ENCODE results near the gene LLCFC1.
"Not testable (repeated sequence)": the region's sequence is repeated elsewhere in the genome, so short reads cannot be mapped to it uniquely, and the experiment has no call there.

The LLCFC1 gene

DNA sequence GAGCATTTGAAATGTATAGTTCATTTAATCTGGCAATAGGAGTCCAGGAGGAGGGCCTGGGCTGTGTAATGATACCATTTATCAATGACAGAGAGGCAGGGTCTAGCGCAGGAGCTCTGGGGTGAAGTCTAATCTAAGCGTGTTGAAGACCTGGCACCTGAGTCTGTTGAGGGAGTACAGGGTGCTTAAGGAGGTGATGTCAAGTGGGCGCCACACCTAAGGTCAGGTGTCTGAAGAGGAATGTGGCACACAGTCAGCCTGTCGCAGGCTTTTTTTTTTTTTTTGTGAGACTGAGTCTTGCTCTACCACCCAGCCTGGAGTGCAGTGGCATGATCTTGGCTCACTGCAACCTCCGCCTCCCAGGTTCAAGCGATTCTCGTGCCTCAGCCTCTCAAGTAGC is 2.3 kb downstream of the LLCFC1 start:
- no peak for DNase-seq (ENCODE audit: low read depth, low spot score)

DNA sequence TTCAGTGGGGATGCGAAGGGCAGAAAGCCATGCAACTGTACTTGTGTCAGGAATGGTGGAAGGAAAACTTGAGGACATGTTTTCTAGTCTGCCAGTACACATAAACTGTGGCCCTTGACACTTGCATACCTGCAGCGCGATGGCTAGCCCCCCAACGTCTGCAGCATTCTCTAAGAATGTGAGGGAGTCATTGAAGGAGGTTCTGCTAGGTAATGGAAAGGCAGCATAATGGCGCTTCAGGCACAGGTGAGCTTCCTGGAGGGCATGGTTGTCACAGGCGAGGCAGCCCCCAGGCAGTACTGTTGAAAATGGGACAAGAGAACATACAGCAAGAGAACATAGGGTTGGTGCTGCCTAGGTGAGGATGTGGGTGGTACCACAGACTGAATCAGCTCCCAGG is 3.5 kb downstream of the LLCFC1 start:
- no peak for DNase-seq (ENCODE audit: low read depth, low spot score)

DNA sequence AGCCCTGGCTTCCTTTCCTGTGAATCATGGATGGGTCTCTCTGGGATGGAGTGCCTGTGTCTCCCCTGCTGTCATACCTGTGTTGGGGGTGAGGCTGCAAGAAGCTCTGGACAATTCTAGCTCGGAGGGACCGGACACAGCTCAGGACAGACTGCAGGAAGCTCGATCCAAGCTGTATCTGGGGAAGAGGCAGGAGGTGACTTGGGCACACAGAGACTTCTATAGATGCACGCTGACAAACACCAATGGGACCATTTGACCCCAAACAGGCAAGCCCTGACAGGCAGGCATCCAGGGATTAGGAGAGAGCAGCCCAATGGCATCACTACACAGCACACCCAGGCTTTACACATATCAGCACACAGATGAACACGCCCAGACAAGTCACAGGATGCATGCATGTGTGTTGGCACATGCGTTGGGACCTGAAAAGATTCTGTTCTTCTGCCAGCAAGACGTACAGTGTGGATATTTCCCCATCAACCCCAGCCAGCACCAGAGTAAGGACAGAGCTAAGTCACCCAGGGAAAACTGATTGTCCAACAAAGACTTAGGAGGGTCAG is 4.5 kb downstream of the LLCFC1 start:
- no peak for DNase-seq (ENCODE audit: low read depth, low spot score)

DNA sequence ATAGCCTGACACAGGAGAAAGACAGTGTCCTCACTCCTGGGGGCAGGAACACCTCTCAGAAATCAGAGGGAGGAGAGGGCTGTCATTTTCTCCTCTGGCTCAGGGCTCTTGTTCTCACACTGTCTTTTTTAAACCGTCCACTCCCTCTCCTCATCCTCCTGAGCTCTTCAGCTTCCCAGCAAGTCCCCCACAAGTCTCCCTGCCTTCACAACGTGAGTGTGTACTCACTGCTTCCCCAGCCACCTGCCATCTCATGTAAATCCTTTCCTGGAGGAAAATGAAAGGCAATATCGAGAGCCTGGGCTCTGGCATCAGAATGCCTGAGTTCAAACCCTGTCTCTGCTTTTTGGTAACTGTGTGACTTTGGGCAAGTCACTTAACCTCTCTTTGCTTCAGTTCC is 5.7 kb downstream of the LLCFC1 start:
- DNase-seq (ENCODE audit: low read depth, low spot score) = no peak

DNA sequence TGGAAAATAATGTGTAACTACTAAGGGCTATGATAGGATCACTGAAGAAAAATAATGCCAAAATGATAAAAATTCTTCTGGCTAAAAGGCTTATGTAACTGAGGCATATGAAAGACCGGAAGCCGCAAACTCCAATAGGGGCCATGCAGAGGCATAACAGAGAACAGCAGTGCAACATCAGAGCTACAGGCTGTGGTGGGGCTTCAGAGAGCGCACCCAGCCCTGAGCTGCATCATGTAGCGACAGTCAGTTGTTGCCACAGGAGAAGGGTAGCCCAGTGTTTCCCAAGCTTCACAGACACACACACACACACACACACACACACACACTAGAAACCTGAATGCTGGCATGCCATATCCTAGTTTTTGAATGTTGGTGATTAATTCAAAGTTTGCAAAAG is 9.3 kb downstream of the LLCFC1 start:
- DNase-seq (ENCODE audit: low read depth, low spot score) = no peak

DNA sequence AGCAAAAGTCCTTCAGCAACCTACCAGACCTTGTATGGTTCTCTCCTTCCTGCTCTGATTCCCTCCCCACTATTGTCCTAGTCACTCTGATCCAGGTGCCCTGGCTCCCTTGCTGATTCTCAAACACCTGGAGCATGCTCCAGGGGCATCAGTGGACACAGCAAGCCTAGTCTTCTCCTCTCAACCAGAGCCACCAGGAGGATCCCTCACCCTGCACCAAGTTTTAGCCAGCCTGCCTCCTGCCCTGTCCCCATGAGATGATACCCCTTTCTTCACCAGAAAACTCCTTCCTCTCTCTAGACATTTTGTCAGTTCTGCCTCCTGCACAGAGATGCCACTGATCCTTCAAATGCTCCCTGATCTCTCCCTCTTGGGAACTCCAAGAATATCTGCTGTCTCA is 11.0 kb downstream of the LLCFC1 start:
- no peak for DNase-seq (ENCODE audit: low read depth, low spot score)

DNA sequence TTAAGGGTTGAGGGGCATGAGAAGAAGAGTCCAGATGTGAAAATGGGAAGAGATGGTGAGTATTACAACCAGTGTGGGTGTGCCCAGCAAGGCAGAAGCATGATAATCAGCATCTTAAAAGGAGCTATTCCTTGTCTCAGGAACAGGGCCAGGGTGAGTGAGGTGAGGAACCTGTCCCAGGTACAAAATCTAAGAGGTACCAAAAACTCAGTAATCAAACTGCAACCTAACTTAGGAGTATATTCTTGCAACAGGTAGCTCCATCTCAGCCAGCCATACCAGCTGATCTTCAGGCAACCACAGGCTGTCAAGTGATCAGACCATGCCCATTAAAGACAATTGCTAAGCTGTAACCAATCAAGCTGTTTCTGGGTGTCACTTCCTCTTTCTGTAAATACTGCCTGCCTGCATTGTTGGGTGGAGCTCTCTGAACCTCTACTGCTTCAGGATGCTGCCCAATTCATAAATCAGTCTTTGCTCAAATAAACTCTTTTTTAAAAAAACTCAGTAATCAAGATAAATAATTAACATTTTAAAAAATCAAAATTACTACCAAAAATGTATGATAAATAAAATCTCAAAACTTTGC is 15.5 kb downstream of the LLCFC1 start:
- no peak for DNase-seq (ENCODE audit: low read depth, low spot score)

DNA sequence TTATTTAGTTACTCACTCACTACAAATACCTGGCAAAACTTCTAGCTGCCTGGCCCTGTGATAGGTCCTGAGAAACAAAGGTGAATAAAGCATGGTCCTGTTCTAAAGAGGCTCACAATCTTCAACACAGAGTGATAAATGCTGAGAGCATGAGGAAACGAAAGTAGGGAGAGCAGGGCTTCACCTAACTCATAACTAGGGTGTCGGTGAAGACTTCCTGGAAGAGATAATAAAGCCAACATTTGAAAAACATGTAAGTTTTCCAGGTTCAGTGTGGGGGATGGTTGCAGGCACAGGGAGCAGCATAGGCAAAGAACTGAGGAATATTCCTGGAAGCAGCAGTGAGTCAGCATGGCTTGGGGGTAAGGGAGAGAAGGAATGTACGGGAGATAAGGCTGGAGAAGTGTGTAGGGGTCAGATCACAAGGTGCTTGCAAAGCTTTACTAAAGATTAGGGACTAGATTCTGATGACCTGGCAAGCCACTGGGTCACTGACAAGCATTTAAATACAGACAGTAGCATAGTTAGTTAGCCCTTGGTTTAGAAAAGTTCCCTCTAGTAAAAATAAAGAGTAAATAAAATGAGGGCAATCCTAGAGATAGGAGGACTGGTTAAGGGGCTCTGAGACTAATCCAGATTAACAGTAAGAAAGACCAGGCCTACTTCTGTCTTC is 17.8 kb downstream of the LLCFC1 start:
- DNase-seq (ENCODE audit: low read depth, low spot score) = no peak

DNA sequence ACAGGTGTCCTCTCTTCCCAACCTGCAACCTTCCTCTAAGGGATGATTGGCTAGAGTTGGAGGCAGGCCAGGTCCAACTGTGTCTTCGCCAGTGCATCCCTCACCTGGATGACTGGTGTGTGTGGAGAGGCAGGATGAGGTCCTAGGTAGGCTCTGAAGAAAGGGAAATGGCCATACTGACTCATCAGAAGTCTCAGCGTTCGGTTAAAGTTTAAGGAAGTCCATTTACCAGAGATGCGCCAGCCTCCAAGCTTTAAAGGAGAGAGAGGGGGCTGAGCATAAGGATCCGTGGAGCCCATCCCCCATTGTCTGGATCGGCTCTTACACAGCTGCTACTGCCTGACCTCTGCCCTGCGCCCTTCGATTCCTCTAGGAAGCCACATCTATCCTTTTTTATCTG is 18.4 kb downstream of the LLCFC1 start:
- no peak for DNase-seq (ENCODE audit: low read depth, low spot score)

DNA sequence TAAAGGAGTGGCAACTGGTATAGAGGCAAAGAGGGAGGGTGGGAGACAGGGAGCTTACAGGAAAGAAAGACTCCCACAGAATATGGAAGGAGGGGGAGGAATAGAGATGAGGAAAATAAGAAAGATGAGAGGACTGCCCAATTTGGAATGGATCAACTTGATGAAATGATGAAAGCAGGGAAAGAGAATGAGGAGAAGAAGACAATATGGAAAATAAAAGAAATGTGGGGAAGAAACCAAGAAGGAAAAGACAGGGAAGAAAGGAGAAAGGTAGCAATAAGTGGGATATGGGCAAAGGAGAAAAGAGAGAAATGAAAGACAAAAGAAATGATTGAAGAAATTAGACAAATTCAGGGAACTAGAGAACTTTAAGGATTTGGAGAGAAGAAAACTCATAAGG is 19.9 kb downstream of the LLCFC1 start:
- DNase-seq (ENCODE audit: low read depth, low spot score) = no peak

DNA sequence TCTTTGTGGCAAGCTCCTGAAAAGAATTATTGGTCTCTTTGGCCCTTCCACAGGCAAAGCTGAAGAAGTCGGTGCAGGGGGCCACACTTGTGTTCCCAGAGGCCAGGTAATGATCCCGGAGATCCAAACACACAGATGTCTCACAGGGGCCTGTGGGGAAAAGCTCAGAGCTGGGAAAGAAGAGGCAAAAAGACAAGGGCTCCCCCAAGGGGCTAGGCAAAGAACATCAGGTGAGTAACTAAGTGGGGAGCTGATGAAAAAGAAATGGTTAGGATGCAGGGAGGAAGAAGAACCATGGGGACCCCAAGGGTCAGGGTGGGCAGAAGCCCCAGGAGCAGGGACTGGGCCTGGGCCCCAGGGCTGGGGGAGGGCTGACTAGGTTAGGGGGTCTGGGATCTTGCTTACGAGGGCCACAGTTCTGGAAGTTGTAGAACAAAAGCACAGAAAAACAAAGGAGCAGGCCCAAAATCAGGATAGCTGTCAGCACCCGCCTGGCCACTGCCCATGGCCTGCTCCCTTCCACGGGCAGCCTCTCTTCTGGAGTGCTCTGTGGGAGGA is 21.8 kb downstream of the LLCFC1 start:
- no peak for DNase-seq (ENCODE audit: low read depth, low spot score)

DNA sequence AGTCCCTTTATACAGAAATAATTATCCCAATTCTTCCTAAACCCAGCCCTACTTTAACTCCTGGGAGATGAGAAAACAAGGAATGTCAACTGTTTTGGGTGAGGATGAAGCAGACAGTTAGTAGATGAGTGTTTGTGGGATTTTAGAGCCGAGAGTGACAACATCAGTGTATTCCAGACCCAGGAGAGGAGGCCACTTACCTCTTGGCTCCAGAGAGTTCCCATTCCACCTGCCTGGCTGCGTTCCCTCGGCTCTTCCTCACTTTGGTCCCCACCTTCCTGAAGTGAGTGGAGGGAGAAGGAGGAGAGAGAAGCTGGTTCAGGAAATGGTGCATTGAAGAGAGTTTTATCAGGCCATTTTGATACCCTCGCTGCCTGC is 22.3 kb downstream of the LLCFC1 start:
- no peak for DNase-seq (ENCODE audit: low read depth, low spot score)

DNA sequence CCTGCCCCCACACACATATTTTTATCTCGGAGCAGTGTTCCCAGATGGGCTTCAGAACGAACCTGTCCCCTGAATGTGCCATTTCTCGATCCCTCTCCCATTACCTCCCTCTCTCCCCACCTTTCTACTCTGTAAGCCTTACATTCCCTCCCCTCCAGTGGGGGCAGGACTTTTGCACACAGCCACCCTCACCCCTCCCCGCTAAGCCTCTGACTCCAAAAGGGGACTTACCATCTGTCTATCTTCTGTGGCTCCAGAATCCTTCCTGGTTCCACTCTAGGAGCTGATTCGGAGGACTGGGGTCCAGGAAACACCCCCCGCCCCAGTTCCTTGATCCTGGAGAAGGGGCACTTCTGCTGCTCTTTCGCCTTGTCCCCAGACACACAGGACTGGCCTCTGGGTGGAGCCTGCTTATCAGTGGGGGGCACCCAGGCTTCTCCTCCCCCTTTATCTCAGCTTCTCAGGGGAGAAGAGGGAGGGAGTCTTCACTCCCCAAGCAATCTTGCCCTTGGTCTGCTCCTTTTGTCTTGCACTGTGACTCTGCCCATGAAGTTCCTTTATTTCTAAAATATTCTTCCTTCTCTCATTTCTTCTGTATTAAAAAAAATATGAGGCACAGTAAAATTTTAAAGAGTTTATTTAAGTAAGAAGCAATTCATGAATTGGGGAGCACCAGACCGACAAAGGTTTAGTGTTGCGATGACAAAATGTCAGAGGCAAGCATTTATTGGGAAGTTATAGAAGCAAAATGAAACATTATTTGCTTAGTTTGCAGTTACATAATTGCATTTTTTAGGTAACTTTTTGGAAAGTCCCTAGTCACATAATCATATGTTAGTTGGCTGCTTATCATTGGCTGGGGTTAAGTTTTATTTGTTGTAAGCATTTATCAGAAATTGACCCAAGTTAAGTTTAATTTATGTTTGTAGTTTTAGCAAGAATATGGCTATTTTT is 23.0 kb downstream of the LLCFC1 start, which contains the start of gene KEL:
Gene KEL, minus strand, starts transcription at position 391 of the 954 bp plus-strand sequence. Its CDS starts 157 bp downstream, at position 234.
- DNase-seq (ENCODE audit: low read depth, low spot score) = no peak

DNA sequence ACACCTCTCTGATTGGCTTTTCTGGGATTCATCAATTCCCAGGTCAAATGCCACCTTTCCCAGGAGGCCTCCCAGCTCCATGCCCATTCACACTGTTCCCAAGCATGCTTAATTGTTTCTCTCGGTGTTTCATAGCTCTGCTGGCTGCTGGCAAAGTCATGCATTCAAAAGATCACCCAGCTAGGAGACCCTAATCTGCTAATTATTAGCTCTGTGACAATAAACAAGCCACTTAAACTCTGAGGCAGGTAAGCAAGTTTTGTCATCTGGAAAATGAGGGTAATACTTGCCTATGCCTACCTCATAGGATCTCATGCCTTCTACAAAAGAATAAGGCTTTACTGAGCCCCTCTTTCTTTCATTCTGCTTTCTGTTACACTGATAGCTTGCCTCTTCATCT is 23.7 kb downstream of the LLCFC1 start:
- no peak for DNase-seq (ENCODE audit: low read depth, low spot score)

DNA sequence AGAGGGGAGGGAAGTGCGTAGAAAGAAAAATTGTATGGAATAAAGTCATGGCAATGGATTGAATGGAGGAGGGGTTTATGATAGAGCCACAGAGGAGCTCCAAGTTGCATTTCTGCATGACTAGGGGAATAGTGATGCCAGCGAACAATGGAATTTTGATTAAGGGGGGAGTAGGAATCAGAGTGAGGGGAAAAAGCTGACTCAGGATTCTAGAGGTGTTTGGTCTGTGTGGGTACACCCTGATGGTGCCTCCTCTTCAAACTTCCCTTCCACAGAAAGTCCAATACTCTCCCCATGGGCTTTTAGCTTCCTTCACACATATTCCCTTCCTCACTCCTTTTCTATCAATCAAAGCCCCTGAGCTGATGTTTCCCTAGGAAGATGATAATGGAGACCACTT is 24.7 kb downstream of the LLCFC1 start:
- no peak for DNase-seq (ENCODE audit: low read depth, low spot score)

DNA sequence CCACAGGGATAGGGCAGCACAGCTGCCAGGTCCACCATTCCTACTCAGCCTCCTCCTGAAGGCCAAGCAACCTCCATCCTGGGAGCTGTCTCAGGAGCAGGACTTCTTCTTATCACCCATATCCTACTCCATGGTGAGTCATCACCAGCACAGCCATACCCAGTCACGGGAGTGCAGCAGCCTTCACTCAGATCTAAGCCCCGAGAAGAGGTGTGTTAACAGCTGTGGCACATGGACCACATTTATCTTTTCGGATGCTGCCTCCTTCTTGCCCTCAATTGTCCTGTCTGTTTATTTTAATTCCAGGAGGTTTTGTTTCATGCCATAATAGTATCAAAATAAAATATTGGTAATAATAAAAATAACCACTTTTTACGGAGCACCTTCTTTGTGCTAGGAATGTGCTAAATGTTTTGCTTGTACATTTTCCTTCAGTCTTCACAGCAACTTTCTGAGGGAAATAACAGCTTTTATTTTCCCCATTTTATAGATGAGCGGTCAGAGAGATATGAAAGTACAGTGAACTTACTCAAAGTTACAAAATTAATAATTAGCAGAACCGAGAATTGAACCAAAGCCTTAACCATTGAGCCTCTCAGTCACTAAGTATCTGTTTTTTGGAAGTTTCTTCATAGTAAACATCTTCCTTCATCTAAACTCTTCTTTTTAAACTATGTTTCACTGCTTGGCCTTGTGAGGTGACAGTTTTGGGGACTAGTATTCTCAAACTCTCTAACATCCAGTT is 25.4 kb downstream of the LLCFC1 start:
- no peak for DNase-seq (ENCODE audit: low read depth, low spot score)

DNA sequence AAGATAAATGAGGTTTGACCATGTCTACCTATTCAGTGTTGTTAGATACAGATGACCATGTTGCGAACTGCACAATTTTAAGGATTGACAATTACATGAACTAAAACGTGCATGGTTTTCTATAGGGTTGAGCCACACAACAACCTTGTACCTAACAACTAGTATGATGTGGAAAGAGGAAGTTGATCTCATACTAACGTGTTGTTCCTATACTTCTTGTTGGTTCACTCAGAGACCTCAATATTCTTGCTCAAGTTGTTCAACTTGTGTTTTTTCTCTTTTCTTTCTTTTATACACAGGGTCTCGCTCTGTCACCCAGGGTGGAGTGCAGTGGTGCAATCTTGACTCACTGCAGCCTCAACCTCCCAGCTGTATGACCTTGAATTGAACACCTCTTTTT is 28.9 kb downstream of the LLCFC1 start:
- DNase-seq (ENCODE audit: low read depth, low spot score) = no peak

DNA sequence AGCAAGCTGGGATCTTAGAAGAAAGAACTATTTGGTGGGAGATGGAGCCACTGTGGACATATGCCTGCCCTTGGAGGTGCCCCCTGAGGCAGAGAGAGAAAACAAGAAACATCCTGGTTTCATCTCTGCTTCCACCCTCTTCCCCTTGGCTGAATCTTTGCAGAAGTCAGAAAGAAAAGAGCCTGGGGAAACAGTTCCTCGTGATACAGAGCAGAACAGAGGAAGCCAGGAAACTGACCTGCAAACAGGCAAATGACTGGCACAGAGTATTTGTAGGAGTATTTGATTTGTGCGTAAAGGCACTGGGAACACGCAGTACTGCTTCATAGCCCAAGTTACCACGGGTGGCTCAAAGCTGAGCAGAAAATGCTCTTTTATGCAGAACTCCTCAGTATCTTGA is 29.9 kb downstream of the LLCFC1 start:
- DNase-seq (ENCODE audit: low read depth, low spot score) = no peak

DNA sequence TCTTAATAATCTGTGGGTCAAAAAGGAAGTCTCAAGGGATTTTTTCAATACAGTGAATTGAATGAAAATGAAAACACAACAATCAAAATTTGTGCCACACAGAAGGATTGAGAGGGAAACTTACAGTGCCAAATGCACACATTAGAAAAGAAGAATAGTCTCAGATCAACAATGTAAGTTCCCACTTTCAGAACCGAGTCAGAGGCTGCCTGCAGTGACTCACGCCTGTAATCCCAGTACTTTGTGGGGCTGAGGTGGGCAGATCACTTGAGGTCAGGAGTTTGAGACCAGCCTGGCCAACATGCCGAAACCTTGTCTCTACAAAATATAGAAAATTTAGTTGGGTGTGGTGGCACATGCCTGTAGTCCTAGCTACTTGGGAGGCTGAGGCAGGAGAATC is 35.3 kb downstream of the LLCFC1 start:
- no peak for DNase-seq (ENCODE audit: low read depth, low spot score)

DNA sequence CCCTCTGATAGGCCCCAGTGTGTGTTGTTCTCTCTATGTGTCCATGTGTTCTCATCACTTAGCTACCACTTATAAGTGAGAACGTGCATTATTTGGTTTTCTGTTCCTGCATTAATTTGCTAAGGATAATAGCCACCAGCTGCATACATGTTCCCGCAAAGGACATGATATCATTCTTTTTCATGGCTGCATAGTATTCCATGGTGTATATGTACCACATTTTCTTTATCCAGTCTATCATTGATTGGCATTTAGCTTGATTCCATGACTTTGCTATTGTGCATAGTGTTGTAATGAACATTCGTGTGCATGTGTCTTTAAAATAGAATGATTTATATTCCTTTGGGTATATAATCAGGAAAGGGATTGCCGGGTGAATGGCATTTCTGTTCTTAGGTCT is 39.1 kb downstream of the LLCFC1 start:
- not testable (repeated sequence) for DNase-seq (ENCODE audit: low read depth, low spot score)

DNA sequence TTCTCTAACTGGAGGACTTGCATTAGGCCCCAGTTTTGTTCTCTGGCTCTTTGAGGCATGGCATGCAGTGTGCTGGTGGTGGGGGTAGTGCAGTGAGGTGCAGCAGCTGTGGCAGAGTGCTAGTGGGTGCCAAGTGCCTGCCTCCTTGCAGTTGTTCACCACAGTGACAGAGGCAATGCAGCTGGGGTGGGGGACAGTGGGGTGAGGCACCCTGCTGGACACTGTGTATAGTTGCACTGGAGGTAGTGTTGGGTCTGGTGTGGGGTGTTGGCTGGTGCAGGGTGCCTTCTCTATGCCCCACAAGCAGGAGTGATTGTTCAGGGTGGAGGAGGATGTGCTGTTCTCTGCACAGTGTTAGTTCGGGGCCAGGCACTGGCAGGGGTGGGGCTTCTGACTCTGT is 44.5 kb downstream of the LLCFC1 start:
- DNase-seq (ENCODE audit: low read depth, low spot score) = no peak
